ENCODE data around the gene LARP1.

The LARP1 gene

DNA sequence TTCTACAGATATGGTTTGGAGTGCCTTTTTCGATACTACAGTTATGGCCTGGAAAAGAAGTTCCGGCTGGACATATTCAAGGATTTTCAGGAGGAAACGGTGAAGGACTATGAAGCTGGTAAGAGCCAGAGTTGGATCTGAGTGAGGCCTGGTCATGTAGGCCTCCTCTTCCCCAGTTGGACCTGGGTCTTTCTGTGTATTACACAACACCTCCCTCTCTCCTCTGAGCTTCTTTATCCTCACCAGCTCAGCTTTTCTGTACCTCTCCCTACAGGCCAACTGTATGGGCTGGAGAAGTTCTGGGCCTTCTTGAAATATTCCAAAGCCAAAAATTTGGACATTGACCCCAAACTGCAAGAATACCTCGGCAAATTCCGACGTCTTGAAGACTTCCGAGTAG is 56.1 kb downstream of the LARP1 start:
- no peak overlapping the region for H3K27ac ChIP-seq
- no peak overlapping the region for H3K4me3 ChIP-seq (ENCODE audit: low read depth, low read length)
- peaks cover 76% of the 10 kb centered on the region for H3K36me3 ChIP-seq (replicated peaks)
- in situ Hi-C loops (cut with HindIII; ENCODE audit: low pct_ligation_motif_present, low sequenced_read_pairs), result no loop called here
- TF ChIP-seq, protein P1, sequence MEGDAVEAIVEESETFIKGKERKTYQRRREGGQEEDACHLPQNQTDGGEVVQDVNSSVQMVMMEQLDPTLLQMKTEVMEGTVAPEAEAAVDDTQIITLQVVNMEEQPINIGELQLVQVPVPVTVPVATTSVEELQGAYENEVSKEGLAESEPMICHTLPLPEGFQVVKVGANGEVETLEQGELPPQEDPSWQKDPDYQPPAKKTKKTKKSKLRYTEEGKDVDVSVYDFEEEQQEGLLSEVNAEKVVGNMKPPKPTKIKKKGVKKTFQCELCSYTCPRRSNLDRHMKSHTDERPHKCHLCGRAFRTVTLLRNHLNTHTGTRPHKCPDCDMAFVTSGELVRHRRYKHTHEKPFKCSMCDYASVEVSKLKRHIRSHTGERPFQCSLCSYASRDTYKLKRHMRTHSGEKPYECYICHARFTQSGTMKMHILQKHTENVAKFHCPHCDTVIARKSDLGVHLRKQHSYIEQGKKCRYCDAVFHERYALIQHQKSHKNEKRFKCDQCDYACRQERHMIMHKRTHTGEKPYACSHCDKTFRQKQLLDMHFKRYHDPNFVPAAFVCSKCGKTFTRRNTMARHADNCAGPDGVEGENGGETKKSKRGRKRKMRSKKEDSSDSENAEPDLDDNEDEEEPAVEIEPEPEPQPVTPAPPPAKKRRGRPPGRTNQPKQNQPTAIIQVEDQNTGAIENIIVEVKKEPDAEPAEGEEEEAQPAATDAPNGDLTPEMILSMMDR (IDR thresholded peaks at IDR 0.05; ENCODE audit: low read depth, low read length, missing control alignments), result no peak
- DNase-seq, result no peak
- H3K27me3 ChIP-seq (replicated peaks), result no peaks in the 10 kb centered on the region

DNA sequence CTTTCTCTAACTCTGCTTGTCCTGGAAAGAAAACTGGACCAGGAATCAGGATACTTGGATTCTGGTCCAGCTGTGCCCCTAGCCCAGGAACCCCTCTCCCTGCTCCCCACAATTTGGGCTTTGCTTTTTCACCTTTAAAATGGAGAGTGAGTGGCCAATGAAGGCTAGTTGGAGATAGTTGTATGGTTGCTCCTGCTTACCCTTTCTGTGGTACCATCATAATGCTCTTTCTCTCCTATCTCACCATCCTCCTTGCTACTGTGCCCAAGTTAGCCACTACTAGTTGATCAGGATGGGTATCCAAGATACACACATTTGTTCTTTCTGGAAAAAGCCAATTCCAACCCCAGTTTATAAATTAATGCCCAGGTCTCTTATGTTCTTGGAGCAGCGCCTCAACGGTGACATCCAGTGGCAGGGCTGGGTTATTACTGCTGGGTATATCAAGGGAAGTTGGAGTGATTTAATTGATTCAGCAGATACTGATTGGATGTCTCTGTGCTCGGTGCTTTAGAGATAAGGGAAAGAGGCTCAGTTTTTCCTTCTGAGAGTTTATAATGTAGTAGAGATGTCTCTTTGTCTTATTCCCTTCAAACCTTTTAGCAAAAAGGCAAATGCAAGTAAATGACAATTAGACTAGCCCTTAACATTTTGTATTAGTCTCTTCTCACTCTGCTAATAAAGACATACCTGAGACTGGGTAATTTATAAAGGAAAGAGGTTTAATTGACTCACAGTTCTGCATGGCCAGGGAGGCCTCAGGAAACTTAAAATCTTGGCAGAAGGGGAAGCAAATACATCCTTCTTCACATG is 56.7 kb downstream of the LARP1 start:
- peak; percentile 61 for DNase-seq
- H3K27ac ChIP-seq, result no peak overlapping the region
- in situ Hi-C loops (cut with HindIII; ENCODE audit: low pct_ligation_motif_present, low sequenced_read_pairs), result no loop called here

DNA sequence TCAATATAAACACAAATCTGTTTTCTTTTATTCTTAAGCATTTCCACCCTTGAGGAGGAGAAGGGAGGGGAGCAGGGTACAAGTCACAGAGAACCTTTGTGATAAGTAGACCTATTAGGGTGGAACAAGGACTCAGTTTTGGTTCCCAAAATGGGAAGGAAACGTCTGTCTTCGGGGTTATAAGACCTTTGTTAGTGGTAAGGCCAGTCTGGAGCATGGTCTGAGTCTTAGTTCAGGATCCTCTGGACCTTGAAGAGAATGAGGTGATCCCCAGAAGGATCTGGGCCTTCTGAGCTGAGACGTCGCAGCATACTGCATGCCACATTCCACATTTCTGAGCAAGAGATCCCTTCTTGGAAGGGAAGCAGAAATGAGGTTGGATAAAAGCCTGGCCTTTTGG is 58.0 kb downstream of the LARP1 start:
- Histone ChIP-seq H3K36me3 (replicated peaks) (peaks cover 80% of the 10 kb centered on the region), H3K27me3 (replicated peaks) (no peaks in the 10 kb centered on the region), H3K4me3 (ENCODE audit: low read depth, low read length) (no peak overlapping the region), H3K27ac (no peak overlapping the region)
- no peak for DNase-seq
- in situ Hi-C loops (cut with HindIII; ENCODE audit: low pct_ligation_motif_present, low sequenced_read_pairs), result no loop called here
- TF ChIP-seq, protein P1 (IDR thresholded peaks at IDR 0.05; ENCODE audit: low read depth, low read length, missing control alignments), result no peak

More for the DNA sequence above, 56.7 kb downstream of the LARP1 start:
- TF ChIP-seq, protein P1 (IDR thresholded peaks at IDR 0.05; ENCODE audit: low read depth, low read length, missing control alignments), result peak; percentile 93
- Histone ChIP-seq H3K36me3 (replicated peaks) (peaks cover 73% of the 10 kb centered on the region), H3K27me3 (replicated peaks) (no peaks in the 10 kb centered on the region), H3K4me3 (ENCODE audit: low read depth, low read length) (no peak overlapping the region)

DNA sequence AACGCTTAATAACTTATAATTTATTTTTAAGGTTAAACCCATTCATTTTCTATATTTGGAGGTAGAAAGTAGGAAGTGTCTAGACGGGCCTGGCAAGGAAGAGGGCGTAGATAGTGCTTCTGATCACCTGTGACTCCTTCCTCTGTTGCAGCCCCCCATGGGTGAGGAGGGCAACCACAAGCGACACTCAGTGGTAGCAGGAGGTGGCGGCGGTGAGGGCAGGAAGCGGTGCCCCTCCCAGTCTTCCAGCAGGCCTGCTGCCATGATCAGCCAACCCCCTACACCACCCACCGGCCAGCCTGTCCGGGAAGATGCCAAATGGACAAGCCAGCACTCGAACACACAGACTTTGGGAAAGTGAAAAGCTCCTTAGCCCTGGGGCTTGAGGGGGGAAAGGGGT is 58.6 kb downstream of the LARP1 start:
- peaks cover 79% of the 10 kb centered on the region for H3K36me3 ChIP-seq (replicated peaks)
- H3K27me3 ChIP-seq (replicated peaks), result no peaks in the 10 kb centered on the region
- no peak for DNase-seq
- H3K27ac ChIP-seq, result no peak overlapping the region
- in situ Hi-C loops (cut with HindIII; ENCODE audit: low pct_ligation_motif_present, low sequenced_read_pairs), result no loop called here
- TF ChIP-seq, protein P1 (IDR thresholded peaks at IDR 0.05; ENCODE audit: low read depth, low read length, missing control alignments), result no peak
- no peak overlapping the region for H3K4me3 ChIP-seq (ENCODE audit: low read depth, low read length)

GRCh38 chr5:154815025-154815424 is 59.8 kb downstream of the LARP1 start:
- TF ChIP-seq, protein P1 (IDR thresholded peaks at IDR 0.05; ENCODE audit: low read depth, low read length, missing control alignments), result no peak
- in situ Hi-C loops (cut with HindIII; ENCODE audit: low pct_ligation_motif_present, low sequenced_read_pairs), result no loop called here
- no peak for DNase-seq
- H3K27me3 ChIP-seq (replicated peaks), result no peaks in the 10 kb centered on the region
- H3K27ac ChIP-seq, result no peak overlapping the region
- peaks cover 76% of the 10 kb centered on the region for H3K36me3 ChIP-seq (replicated peaks)
- H3K4me3 ChIP-seq (ENCODE audit: low read depth, low read length), result no peak overlapping the region
